ENCODE results near the gene SYCP2L. TPM values are rescaled to one million over a fixed set of nuclear protein-coding genes. Genes with fewer than 3 reads are reported as not detected.

Gene SYCP2L
- polyA plus RNA-seq, 1 donor from 2014 or later: 9.4 TPM

GRCh38 chr6:10933126-10933525, 46.3 kb downstream of the SYCP2L start:
- no peak overlapping the region for H3K4me2 ChIP-seq (ENCODE audit: low read length)
- H3F3A ChIP-seq (ENCODE audit: insufficient read depth, low read length, poor library complexity, severe bottlenecking): no peaks in the 10 kb centered on the region
- no peak overlapping the region for H3K4me3 ChIP-seq (ENCODE audit: low read length)
- no peaks in the 10 kb centered on the region for H3K9me2 ChIP-seq (ENCODE audit: insufficient read depth, low read length)
- H3K9ac ChIP-seq (ENCODE audit: low read length): no peak overlapping the region
- no peaks in the 10 kb centered on the region for H3K79me2 ChIP-seq (replicated peaks; ENCODE audit: insufficient read depth, low read length)
- H3K9me3 ChIP-seq (ENCODE audit: low read length): no peaks in the 10 kb centered on the region
- TF ChIP-seq REST (IDR thresholded peaks at IDR 0.05; ENCODE audit: borderline replicate concordance): no peak
- no peak for TF ChIP-seq EZH2 (IDR thresholded peaks at IDR 0.05; ENCODE audit: borderline replicate concordance, insufficient read depth, low read length, poor library complexity, severe bottlenecking)
- no peak for TF ChIP-seq MXI1 (conservative IDR thresholded peaks at IDR 0.05; ENCODE audit: poor library complexity, severe bottlenecking)
- TF ChIP-seq, protein P1, sequence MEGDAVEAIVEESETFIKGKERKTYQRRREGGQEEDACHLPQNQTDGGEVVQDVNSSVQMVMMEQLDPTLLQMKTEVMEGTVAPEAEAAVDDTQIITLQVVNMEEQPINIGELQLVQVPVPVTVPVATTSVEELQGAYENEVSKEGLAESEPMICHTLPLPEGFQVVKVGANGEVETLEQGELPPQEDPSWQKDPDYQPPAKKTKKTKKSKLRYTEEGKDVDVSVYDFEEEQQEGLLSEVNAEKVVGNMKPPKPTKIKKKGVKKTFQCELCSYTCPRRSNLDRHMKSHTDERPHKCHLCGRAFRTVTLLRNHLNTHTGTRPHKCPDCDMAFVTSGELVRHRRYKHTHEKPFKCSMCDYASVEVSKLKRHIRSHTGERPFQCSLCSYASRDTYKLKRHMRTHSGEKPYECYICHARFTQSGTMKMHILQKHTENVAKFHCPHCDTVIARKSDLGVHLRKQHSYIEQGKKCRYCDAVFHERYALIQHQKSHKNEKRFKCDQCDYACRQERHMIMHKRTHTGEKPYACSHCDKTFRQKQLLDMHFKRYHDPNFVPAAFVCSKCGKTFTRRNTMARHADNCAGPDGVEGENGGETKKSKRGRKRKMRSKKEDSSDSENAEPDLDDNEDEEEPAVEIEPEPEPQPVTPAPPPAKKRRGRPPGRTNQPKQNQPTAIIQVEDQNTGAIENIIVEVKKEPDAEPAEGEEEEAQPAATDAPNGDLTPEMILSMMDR (IDR thresholded peaks at IDR 0.05; ENCODE audit: poor library complexity, severe bottlenecking): no peak
- no peak for TF ChIP-seq SMC3 (conservative IDR thresholded peaks at IDR 0.05; ENCODE audit: poor library complexity)
- TF ChIP-seq RAD21 (conservative IDR thresholded peaks at IDR 0.05): no peak
- TF ChIP-seq EP300 (conservative IDR thresholded peaks at IDR 0.05; ENCODE audit: poor library complexity, severe bottlenecking): no peak
- TF ChIP-seq TAF1 (IDR thresholded peaks at IDR 0.05; ENCODE audit: low read depth): no peak
- no peak for TF ChIP-seq POLR2AphosphoS5 (IDR thresholded peaks at IDR 0.05)
- no peaks in the 10 kb centered on the region for H3K36me3 ChIP-seq (ENCODE audit: insufficient read depth, low read length)
- no peak overlapping the region for H3K27ac ChIP-seq (ENCODE audit: low read length)
- H3K27me3 ChIP-seq (ENCODE audit: insufficient read depth, low read depth, low read length): no peaks in the 10 kb centered on the region
- H2AFZ ChIP-seq (ENCODE audit: low read depth, low read length): no peak overlapping the region
- H4K20me1 ChIP-seq (ENCODE audit: insufficient read depth): no peaks in the 10 kb centered on the region

GRCh38 chr6:10939840-10940239, 53.0 kb downstream of the SYCP2L start:
- H3K4me3 ChIP-seq (ENCODE audit: low read length): no peak overlapping the region
- no peaks in the 10 kb centered on the region for H3K9me3 ChIP-seq (ENCODE audit: low read length)
- H4K20me1 ChIP-seq (ENCODE audit: insufficient read depth): no peaks in the 10 kb centered on the region
- no peaks in the 10 kb centered on the region for H3K36me3 ChIP-seq (ENCODE audit: insufficient read depth, low read length)
- no peaks in the 10 kb centered on the region for H3K9me2 ChIP-seq (ENCODE audit: insufficient read depth, low read length)
- no peak overlapping the region for H3K4me2 ChIP-seq (ENCODE audit: low read length)
- TF ChIP-seq EP300 (conservative IDR thresholded peaks at IDR 0.05; ENCODE audit: poor library complexity, severe bottlenecking) (no peak), REST (IDR thresholded peaks at IDR 0.05; ENCODE audit: borderline replicate concordance) (no peak), POLR2AphosphoS5 (IDR thresholded peaks at IDR 0.05) (no peak), MXI1 (conservative IDR thresholded peaks at IDR 0.05; ENCODE audit: poor library complexity, severe bottlenecking) (no peak), SMC3 (conservative IDR thresholded peaks at IDR 0.05; ENCODE audit: poor library complexity) (no peak), TAF1 (IDR thresholded peaks at IDR 0.05; ENCODE audit: low read depth) (no peak), RAD21 (conservative IDR thresholded peaks at IDR 0.05) (no peak), EZH2 (IDR thresholded peaks at IDR 0.05; ENCODE audit: borderline replicate concordance, insufficient read depth, low read length, poor library complexity, severe bottlenecking) (no peak)
- TF ChIP-seq, protein P1 (IDR thresholded peaks at IDR 0.05; ENCODE audit: poor library complexity, severe bottlenecking): no peak
- no peak overlapping the region for H2AFZ ChIP-seq (ENCODE audit: low read depth, low read length)
- no peak overlapping the region for H3K27ac ChIP-seq (ENCODE audit: low read length)
- no peaks in the 10 kb centered on the region for H3F3A ChIP-seq (ENCODE audit: insufficient read depth, low read length, poor library complexity, severe bottlenecking)
- H3K9ac ChIP-seq (ENCODE audit: low read length): no peak overlapping the region
- H3K79me2 ChIP-seq (replicated peaks; ENCODE audit: insufficient read depth, low read length): no peaks in the 10 kb centered on the region
- H3K27me3 ChIP-seq (ENCODE audit: insufficient read depth, low read depth, low read length): no peaks in the 10 kb centered on the region
